Stimulated activated CD4-positive, alpha-beta T cell treated with anti-CD3 and anti-CD28 coated beads, Interleukin-4, amount 100 ng/mL, for 4 hours (primary cell): Measurements from ENCODE around the gene SPOCD1.

Experiments
- DNase-seq, 2 experiments: peaks; one replicate each; pipeline ENCODE4 v3.0.0-alpha.2; 2020

Gene SPOCD1

GRCh38 chr1:31815752-31816500 lies at the start of gene SPOCD1:
Gene SPOCD1, minus strand, starts transcription at chr1:31816022. Its CDS starts 689 bp downstream, at chr1:31815333.
- peak; percentile 79 to 81 for DNase-seq

GRCh38 chr1:31862071-31862470 lies 46.2 kb upstream of the SPOCD1 start:
- no peak for DNase-seq

- DNase-seq: no peak
These were observed 45.5 kb upstream of the SPOCD1 start for GRCh38 chr1:31861346-31861745.

- DNase-seq: no peak
These were observed 44.8 kb upstream of the SPOCD1 start for GRCh38 chr1:31860581-31860980.

- DNase-seq: no peak
These were observed 43.9 kb upstream of the SPOCD1 start for GRCh38 chr1:31859719-31860118.

GRCh38 chr1:31859044-31859443 lies 43.2 kb upstream of the SPOCD1 start:
- DNase-seq: no peak

GRCh38 chr1:31857863-31858262 lies 42.0 kb upstream of the SPOCD1 start:
- DNase-seq: no peak

GRCh38 chr1:31856140-31856539 lies 40.3 kb upstream of the SPOCD1 start:
- no peak for DNase-seq

- DNase-seq: no peak
These were observed 39.4 kb upstream of the SPOCD1 start for GRCh38 chr1:31855038-31855845.

GRCh38 chr1:31849653-31850052 lies 33.8 kb upstream of the SPOCD1 start:
- no peak for DNase-seq

- DNase-seq: peak; percentile 33 to 67
These were observed 32.6 kb upstream of the SPOCD1 start for GRCh38 chr1:31848381-31848897.

- no peak for DNase-seq
These were observed 30.7 kb upstream of the SPOCD1 start for GRCh38 chr1:31846484-31846883.

- DNase-seq: no peak
These were observed 27.7 kb upstream of the SPOCD1 start for GRCh38 chr1:31843506-31843905.

- no peak for DNase-seq
These were observed 24.0 kb upstream of the SPOCD1 start for GRCh38 chr1:31839662-31840343.

GRCh38 chr1:31837451-31838158 lies 21.8 kb upstream of the SPOCD1 start:
- DNase-seq: no peak

- DNase-seq: no peak
These were observed 20.8 kb upstream of the SPOCD1 start for GRCh38 chr1:31836638-31837037.

GRCh38 chr1:31835415-31835814 lies 19.6 kb upstream of the SPOCD1 start:
- DNase-seq: no peak

GRCh38 chr1:31834501-31834900 lies 18.7 kb upstream of the SPOCD1 start:
- DNase-seq: peak in 1 of 2 experiments; percentile 10

- no peak for DNase-seq
These were observed 15.9 kb upstream of the SPOCD1 start for GRCh38 chr1:31831397-31832378.

- no peak for DNase-seq
These were observed 14.7 kb upstream of the SPOCD1 start for GRCh38 chr1:31830511-31830910.

GRCh38 chr1:31830065-31830464 lies 14.2 kb upstream of the SPOCD1 start:
- DNase-seq: no peak
